ENCODE results near the gene USHBP1.

The USHBP1 gene, protein sequence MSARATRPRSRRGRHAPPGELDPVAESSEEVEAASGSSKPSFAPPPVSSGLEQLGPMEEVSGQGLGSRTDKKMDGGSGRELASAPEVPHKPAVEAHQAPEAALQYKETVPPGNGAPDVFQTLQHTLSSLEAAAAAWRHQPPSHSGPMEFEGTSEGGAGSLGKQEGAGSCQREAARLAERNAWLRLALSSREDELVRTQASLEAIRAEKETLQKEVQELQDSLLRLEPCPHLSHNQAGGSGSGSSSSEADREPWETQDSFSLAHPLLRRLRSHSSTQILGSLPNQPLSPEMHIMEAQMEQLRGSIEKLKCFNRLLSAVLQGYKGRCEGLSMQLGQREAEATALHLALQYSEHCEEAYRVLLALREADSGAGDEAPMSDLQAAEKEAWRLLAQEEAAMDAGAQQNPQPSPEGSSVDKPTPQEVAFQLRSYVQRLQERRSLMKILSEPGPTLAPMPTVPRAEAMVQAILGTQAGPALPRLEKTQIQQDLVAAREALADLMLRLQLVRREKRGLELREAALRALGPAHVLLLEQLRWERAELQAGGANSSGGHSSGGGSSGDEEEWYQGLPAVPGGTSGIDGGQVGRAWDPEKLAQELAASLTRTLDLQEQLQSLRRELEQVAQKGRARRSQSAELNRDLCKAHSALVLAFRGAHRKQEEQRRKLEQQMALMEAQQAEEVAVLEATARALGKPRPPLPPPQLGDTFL

GRCh38 chr19:17264641-17264979 is at the start of gene USHBP1:
TSS of gene USHBP1 (minus strand) at chr19:17264745. CDS start at chr19:17264299, 446 bp downstream.
- DNase-seq = no peak

GRCh38 chr19:17314007-17314593 is 49.6 kb upstream of the USHBP1 start:
- no peak for DNase-seq

DNA sequence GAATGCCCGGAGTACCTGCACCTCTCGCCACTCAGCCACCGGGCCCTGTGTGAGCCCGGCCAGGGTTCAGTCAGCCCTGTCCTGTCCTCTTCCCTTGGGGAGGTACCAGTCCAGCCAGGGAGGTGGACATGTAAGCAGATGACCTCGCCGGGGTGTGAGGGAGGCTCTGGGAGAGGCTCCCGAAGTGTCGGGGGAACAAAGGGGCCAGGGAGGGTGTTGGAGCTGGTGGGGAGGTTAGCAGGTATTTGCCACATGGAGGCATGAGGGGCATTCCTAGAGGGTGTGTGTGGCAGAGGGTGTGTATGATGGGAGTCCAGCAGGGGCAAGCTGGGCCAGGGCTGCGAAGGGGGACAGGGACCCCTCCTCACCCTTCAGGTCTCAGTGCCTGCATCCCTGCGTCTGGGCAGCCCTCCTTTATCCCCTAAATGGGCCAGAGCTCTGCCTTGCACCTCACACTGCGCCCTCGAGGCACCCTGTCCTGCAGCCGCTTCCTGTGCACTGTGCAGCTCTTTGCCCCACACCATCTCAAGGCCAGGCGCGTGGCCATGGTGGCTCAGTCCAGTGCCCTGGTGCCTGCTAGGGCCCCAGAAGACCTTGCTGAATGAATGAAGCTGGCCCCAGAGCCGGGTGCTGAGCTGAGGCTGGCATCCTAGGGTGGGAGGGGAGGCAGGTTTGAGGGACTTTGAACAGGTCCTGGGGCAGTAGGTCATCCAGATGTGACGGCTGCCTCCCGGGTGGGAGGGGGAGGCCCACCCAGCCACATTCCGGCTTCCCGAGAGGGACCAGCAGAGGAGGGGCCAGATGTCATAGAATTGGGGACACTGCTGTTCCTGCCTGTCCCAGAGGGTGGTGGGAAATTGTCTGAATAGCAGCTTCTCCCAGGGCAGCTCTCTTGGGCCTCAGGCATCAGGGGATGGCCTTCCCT is 47.9 kb upstream of the USHBP1 start:
- no peak for DNase-seq

DNA sequence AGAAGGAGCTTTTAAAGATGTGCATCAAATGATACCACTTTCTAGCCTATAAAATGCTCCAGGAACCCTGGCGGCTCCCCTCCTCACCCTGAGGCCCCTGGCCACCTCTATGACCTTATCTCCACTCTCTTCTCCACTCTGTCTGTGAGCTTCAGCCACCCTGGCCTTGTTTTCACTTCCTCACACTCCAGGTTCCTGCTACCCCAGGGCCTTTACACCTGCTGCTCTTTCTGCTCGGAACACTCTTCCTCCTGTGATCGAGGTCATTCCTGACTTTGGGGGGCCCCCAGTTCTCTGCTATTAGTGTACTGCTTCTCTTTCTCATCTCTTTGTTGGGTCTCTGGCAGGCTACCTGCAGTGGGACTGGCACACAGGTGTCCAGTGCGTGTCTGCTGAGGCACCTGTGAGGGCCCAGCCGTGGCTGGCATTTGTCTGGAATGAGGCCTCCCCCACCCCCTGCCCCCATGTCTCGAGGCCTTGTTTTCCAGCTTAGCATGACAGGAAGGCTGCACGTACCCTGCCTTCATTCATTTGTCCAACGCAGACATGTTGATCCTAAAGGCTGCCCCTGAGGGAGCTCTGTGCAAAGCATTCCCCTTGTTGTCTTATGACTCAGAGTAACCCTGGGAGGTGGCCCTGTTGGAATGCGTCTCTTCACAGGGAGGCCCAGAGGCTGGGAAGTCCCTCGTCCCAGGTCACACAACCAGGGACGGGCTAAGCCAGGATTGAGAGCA is 47.1 kb upstream of the USHBP1 start:
- no peak for DNase-seq

DNA sequence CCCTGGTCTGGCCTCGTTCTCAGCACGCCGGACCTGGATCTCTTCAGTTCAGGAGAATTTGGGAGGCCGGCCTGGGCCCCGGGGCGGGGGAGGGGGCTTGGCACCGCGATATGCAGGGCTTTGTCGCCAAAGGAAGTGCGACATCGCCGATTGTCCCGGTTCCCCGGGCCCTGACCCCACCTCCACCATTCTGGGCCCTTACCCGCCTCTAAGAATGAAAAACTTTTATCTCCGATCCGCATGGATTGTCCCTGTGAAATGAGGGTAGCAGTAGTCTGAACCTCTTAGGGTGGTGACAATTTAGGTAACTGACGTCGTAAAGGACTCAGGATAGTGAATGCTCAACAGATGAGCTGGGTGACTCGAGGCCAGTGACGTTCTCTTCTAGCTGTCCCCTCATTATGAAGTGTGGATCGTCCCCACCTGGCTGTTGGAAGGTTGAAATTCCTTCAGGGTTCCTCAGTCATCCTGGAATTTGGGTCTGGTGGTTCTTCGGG is 45.5 kb upstream of the USHBP1 start:
- DNase-seq = no peak

DNA sequence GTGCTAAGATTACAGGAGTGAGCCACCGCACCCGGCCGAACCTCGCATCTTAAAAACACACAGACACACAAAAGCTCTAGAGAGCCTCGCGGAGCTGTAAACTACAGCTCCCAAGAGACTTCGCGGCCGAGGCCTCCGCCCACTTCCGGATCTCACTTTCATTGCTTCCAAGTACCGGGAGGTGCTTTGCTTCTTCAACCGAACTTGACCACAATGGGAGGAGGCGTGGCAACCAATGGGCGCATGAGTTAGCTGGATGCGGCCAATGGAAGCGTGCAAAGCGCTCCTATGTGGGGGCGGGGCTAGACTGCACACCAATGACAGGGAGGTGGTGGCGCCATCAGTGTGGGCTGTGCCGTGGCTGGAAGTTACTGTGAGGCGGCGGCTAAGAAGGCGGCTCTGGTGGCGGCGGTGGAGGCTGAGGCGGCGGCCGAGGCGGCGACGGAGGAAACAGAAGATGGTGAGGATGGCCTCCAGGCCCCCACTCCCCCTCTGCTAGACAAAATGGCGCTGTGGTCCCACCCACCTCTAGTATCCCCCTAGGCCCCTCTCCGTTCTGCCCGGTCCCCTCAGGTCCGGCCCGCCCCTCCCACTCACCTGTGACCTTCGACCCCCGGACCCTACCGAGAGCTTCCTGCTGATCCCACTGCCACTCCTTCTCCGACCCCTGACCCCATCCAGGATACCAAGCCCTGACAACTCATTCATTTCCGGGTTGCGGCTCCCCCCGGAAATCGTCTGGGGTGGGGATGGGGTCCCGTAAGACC is 44.8 kb upstream of the USHBP1 start, which contains the start of gene DDA1:
Gene DDA1, plus strand, starts transcription at position 366 of the 767 bp plus-strand sequence. Its CDS starts 92 bp downstream, at position 458.
- DNase-seq = no peak

- DNase-seq = no peak
These were observed 43.4 kb upstream of the USHBP1 start for GRCh38 chr19:17307876-17308377.

- no peak for DNase-seq
These were observed 41.8 kb upstream of the USHBP1 start for GRCh38 chr19:17306285-17306714.

DNA sequence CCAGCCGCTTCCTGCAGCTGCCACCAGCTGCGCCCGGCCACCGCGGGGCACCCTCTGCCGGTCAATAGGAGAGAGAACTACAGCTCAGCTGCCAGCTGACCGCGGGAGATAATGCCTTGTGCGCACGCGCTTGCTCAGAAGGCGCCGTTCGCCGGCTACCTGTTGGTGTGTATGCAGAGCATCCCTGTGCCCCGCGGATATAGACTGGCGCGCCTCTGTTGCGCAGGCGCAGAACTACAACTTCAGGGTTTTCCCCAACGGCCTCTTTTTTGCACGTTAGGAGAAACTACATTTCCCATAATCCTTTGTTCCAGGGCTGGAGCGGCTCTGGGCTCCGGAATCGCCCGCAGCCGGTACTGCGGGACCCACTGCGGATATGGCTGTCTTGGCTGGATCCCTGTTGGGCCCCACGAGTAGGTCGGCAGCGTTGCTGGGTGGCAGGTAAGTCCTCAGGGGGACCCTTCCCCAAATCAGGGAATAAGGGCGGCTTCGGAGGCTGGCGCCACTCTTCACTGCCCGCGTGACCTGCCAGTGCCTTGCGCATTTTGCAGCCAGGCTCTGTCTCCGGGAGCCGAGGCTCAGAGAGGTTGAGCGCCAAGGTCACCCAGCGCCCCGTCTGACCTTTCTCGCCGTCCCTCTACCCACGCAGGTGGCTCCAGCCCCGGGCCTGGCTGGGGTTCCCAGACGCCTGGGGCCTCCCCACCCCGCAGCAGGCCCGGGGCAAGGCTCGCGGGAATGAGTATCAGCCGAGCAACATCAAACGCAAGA is 41.2 kb upstream of the USHBP1 start, which contains the start of gene MRPL34:
Gene MRPL34, plus strand, starts transcription at position 356 of the 768 bp plus-strand sequence. Its CDS starts 21 bp downstream, at position 377.
- peak; percentile 90 for DNase-seq

DNA sequence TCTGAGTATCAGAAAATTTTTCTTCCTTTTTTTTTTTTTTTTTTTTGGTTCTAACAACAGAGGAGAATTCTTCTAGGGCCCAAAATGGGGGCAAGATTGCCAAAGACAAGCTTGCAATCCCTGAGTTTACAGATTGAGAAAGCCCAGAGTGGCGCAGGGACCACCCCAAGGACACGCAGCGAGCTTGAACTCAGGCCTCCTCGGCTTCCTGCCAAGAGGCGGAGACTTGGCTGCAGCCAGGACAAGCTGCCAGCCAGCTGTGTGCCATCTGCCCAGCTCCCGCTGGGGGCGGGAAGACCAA is 40.6 kb upstream of the USHBP1 start:
- no peak for DNase-seq

DNA sequence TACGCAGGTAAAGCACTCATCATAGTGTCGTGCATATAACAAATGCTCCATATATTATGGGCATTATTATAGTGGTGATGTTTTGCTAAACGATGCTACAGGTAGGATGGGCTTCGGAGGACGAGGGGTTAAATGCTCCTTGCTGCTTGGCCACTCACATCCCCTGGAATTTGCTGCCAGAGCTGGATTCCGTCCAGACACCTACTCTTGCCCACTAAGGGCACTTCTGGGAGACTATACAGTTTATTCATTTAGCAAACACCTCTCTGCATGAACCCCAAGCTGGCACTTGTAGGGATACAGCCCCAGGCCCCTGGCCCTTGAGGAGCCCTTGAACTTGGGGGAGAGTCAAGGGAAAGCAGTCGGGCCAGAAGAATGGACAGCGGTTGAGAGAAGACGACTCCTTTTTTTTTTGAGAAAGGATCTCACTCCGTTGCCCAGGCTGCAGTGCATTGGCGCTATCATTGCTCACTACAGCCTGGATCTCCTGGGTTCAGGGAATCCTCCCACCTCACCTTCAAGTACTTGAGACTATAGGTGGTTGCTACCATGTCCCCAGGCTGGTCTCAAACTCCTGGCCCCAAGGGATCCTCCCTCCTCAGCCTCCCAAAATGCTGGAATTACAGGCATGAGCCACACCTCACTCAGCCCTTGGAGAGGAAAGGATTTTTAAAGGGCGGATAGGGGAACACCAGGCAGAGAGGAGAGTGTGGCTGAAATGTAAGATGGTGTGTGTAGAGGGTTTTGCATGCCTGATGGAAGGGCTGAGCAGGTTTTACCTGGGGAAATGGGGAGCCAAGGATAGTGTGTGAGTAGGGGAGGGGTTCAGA is 40.1 kb upstream of the USHBP1 start:
- no peak for DNase-seq

- DNase-seq = no peak
These were observed 39.4 kb upstream of the USHBP1 start for GRCh38 chr19:17303940-17304267.

DNA sequence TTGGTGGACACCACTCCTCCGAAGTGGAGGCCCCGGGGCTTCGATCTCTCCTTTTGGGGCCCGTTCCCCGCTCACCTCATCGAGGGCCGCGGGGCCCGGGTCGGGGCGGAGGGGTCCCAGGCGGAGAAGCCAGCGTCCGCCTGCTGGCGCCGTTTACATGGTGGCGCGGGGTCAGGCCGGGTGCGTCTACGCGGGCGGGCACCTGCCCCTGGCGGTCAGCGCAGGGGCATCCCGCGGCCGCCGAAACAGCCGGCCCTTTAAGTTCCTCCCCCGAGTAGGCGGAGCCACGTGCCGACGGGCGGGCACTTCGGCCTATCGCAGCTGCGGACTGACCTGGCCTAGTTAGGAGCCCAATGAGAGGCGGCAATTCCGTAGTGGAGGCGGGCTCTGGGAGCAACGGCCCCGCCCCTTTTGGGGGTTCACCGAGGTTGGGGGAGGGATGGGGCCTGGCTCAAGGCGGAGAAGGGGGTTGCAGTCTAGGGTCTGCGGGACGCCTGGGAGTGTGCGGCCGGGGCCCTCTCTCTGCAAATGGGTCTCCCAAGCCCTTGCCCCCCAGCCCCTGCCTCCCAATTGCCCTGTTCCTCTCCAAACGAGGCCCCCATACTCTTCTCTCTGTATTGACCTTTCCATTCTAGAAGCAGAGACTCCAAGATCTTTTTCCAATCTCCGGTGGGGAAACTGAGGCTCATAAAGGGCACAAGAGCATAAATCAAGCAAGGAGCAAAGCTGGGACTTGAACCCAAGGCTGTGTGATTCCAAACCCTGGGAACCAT is 38.8 kb upstream of the USHBP1 start, which contains the start of gene ABHD8:
Gene ABHD8, minus strand, starts transcription at position 259 of the 773 bp plus-strand sequence. CDS start 1,809 bp downstream, outside the sequence.
- no peak for DNase-seq

DNA sequence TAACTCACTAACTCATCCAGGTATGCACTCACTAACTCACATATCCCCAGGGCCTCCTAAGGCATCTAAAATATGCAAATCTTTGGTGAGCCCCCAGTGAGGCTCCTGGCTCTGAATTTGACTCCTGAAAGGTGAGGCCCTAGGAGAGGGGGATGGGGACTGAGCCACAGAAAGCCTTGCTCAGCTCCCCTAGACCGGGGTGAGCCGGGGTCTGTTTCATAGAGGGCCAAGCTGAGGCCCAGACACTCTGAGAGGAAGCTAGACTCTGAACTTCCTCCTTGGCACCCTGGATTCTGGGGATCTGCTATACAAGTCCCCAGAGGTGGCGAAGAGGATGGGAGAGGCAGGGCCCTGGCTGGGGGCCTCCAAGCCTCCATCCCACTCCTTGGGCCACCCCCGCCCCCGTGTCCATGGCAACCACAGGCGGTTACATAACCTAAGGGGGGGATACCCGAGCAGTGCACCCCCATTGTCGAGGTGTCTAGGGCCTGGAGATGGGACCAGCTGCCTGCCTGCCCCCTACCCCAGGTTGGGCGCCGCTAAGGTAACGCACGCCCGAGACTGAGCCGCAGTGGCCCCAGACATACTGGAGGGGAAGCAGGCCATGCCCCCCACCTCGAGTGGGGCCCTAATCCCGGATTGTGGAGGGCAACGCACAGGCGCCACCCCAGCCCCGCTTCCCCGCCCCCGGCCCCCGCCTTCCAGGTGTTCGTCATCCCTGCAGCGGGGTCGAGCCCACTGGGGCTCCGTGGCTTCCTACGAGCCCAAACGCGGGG is 38.0 kb upstream of the USHBP1 start:
- no peak for DNase-seq

GRCh38 chr19:17300992-17301619 is 36.6 kb upstream of the USHBP1 start:
- DNase-seq = no peak

GRCh38 chr19:17296976-17297375 is 32.4 kb upstream of the USHBP1 start:
- no peak for DNase-seq

- no peak for DNase-seq
These were observed 31.7 kb upstream of the USHBP1 start for GRCh38 chr19:17296273-17296672.
